GM18517 (cell line): ENCODE results near the gene TCF4.

Experiments used
- ATAC-seq: cut with Tn5 transposase; IDR thresholded peaks from one replicate; pipeline ENCODE4 v1.9.1; 2021; ENCODE audit warnings: mild to moderate bottlenecking, moderate library complexity; ENCODE audit not compliant: unreplicated experiment

TCF4 gene

DNA sequence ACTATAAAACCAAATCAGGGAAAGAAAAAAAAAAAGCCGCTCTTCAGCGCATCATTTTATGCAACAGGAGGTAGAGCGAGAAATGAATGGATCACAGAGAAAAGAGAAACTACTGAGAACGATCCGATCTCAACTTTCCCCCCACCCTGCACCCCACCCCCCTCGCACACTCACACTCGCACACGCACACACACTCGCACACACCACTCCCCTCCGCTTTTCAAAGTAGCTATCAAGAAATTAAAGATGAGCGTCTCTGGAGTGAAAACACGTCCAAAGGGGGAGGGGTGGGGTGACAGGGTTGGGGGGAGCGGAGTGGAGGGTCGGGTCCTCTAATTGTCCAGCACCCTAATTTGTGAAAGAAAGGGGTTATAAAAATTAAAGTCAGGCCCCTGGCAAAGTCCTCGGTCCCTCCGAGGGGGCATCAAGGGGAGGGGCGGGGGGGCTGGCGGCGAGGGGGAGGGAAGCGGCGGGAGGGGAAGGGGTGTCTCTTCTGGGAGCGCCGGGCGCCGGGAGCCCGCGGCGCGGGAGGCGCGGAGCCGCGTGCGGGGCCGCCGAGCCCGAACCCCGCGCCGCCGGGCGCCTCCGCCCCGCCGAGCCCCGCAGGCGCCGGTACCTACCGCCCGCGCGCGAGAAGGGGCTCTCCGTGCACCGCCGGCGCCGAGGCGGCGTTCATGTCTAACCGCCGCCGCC is 428 bp downstream of the TCF4 start:
- no peak for ATAC-seq

DNA sequence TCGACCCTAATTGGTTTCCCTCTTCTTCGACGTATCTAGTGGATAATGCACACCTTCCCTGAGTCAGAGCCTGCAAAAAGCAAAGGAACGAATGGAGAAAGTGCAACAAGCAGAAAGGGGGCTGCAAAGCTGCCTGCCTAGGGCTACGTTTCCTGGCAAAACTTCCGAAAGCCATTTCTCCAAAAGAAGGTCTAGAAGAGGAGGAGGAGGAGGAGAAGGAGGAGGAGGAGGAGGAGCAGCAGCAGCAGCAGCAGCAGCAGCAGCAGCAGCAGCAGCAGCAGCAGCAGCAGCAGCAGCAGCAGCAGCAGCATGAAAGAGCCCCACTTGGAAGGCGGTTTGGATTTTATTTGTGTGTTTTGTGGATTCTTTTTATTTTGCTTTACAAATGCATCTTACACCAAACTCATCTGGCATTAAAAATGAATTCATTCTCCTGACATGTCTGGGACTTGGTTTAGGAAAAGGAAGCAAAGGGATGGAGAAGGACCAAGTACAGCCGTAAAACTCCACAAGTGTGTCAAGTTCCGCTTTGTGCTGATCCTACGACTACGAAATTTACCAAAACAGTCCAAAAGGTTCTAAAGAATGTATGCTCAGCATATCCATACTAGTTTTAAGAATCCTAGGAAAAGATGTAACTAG is 2.0 kb downstream of the TCF4 start:
- ATAC-seq: no peak

DNA sequence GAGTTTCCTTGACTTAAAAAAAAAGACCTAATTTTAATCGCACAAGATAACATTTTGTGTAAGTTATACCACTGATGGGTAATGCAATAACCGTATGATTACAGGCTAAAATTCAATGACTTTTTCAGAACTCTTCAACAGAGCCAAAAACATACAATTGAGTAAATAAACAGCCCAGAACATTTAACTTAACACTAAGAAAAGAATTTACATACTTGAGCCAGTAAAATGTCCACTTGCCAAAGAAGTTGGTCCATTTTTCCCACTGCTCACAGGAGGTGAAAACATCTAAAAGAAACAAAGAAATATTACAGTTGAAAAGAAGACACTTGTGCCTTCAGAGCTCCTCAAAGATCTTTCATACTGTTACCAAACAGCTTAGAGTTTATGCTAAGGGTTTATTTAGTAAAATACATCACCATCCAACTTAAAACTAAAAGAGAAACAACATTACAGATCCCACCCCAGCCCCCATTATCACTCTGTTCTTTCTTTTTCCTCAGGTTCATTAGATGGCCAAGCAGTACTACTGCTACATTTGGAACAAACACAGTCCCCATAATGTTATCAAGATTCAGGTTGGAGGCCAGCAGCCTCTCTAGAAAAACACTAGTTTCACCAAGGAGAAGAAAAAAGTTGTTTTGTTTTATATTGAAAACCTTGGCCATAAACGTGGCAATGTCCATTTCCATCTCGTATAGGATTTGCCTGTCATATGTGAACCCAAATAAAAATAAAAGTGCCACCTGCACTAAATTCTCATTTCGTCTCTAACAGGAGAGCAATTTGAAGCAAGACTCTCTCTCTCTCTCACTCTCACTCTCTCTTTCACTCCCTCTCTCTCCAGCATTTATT is 2.7 kb downstream of the TCF4 start:
- no peak for ATAC-seq

DNA sequence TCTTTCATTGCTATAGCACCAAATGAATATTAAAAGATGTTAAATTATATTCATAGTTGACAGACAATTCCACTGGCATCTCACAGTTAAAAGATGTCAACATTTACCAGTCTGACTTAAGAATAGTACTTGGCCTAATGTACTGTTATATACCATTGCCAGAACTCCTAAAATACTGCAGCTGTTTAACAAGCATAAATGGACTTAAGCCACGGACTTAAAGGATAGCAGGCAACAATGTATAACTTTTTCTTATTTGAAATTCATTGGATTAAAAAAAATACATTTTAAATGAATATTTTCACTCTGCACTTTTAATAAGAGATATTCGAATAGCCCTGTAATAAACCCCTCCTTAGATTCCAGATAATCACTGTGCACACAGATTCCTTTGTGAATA is 3.8 kb downstream of the TCF4 start:
- no peak for ATAC-seq

DNA sequence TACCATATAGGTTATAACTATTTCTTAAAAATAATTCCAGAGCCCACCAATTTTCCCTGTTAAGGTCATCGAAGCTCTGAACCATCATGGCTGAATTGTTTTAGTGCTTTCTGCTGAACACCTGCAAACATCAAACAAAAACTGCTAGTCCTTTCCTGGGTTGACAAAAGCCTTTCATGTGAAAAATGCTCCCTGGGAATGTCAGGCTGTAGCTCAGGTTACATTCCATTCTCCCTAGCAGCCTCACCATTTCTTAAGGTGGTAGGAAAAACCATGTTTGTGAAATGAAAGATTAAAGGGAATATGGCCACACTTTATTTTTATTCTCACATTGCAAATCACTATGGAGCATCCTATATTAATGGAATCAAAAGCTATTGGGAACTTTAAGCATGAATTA is 5.7 kb downstream of the TCF4 start:
- ATAC-seq: no peak

DNA sequence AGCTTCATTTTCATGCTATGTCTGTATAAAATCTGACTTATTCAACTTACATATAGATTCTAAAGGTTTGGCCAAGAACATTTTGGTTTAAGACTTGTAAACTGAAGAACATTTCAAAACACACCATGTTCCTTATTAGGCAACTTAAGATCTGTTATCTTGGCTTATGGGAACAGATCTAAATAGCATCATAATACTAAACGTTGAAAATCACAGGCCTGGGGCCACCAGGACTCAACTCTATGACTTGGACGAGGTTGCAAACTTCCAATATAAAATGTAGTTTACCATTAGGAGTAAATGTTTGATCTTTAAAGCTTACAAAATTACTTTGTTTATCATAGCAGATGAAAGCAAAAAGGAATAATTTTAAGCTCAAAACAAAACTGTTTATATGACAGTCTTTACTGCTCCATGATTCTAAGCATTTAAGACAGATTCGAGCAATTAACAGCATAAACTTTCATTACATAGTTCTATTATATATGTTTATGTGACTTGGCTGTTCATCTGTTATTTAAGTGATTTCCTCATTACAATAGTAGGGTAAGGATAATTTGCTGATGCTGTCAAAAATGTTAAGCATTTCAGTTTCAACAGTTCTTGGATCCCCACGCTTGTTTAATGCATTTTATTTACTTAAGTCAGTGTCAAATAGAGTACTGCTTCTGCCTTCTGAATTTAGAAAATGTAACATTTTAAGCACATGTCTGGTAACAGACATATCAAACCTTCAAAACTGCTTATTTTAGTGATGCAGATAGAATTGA is 8.3 kb downstream of the TCF4 start:
- ATAC-seq: no peak

DNA sequence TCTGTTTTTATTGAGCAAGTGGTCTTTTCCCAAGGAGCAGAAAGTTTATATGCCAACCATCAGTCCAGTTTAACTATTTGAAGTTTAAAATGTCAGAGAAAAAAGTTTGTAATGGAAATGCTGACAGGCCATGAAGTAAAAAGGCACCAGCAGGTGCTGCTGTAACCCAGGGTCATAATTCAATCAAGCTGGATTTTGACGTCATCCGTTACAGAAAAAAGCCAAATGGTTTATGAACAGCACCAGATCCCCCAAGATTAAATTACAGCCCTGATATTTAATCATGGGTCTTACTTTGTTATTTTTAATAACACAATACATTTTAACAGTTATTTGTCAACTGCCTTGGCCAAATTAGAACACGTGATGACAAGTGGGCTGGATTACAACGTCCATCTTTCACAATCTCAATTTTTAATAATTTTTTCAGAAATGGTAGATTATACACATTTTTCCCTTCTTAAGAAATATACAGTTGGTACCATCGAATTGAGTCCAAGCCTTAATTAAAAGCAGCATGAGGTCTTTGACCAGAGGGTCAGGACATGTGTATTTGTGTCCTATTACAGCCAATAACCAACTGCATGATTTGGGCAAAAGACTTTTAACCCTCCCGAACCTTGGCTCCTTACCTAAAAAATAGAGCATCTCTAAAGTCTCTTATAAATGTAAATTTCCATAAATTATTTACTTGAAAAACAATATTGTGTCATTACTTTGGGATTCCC is 10.0 kb downstream of the TCF4 start:
- ATAC-seq: no peak

DNA sequence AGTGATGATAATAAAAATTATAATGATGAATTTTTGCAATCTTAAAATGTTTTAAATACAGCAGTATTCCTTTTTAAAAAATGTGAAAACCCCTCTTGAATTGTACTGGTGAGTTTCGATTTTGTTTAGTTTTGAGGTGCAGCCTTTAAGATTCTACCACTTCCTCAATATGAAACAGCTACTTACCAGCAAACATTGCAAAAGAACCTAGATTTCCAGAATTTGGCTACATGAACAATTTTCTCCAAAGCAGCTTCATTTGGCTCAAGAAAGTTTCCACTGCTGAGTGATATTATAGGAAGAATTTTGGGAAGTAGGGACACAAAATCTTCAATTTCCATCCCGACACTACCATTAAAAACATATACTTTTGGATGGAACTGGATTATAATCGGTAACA is 12.0 kb downstream of the TCF4 start:
- ATAC-seq: no peak

DNA sequence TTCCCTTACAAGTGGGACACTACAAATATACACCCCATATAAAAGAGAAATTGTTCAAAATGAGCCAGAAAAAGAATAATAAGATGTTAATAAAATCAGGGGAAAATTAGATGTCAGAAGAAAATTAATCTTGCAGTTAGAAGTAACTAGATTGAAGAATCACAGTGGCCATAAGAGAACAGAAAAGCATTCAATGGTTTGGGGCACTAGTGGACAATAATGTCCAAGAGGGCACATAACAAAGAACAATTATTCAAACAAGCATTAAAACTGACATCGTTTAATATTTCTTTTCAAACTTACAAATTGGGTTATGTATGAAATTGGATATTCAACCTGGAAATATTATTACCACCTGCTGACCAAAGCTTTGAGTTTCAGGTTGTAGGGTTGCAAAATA is 12.9 kb downstream of the TCF4 start:
- no peak for ATAC-seq

DNA sequence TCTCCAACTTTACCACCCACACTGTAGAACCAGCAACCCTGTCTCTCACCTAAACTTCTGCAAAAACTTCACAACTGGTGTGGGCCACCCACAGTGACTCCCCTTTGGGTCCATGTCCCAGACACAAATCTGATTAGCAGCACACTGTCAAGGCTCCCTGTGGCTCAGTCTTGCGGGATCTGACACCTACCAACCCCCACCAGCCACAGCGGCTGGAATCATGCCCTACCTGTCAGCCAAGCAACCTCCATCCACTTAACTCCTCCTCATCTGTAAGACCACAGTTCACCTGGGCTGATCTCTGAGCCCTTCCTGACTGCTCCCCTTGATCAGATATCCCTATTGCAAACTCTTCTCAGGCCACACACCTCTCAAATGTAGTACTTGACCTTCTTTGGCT is 14.6 kb downstream of the TCF4 start:
- ATAC-seq: no peak

DNA sequence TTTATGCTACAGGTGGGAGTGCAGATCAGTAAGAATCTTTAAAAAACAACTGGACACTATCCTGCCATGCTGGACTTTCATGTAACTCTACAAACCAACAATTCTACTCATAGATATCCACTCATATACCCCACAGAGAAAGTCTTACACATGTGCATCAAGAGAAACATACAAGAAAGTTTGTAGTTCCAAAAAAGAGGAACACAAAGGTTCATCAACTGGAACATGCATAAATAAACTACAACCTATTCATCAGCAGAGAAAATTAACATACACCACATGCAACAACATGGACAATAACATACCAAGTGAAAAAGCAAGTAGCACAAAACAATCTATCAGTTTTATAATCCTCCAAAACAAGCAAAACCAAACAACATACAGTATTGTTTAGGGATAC is 17.0 kb downstream of the TCF4 start:
- ATAC-seq: no peak

DNA sequence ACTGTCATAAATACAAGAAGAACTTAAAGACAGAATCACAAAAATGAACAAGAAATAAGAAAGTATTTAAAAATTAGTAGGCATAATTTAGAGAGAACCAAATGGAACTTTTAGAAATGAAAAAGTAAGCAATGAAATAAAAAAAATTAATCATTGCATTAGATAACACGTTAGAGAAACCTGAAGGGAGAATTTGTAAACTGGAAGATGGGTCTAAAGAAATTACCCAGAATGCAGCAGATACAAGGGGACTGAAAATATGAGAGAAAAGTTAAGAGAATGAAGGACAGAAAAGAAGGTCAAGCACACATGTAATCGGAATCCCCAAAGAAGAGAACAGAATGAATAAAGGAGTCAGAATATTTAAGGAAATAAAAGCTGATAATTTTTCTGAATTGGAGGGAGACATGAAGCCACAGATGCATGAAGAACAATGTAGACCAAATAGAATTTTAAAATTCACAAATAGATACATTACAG is 21.5 kb downstream of the TCF4 start:
- no peak for ATAC-seq

DNA sequence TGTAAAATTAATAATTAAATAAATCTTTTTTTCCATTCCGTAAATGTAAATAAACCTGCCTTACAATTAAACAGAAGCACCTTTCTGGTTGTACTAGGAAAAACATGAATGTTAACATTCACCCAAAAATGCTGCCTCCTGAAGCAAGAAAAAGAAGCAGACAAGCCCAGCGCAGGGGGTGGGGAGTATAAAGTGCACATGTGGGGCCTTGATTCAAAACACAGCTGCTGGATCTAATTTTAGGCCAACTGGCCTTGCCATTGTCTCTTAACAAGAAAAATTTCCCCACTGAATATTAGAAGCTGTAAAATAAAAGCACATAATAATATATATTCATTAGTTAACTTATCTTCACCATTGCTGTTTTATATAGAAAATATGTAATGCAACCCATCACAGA is 28.3 kb downstream of the TCF4 start:
- ATAC-seq: no peak

DNA sequence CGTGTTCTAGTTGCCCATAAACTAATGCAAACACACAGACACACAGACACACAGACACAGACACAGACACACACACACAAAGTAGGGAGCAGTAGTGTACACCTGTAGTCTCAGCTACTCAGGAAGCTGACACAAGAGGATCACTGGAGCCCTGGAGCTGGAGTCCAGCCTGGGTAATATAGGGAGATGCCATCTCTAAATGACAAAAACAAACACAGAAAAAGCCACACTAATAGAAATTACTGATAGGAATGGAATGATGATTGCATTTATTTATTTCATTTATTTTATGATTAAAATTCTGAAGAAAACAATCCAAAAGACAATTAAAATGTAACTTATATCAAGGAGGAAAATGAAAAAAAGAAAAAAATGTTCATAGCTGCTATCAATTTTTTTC is 30.8 kb downstream of the TCF4 start:
- no peak for ATAC-seq

DNA sequence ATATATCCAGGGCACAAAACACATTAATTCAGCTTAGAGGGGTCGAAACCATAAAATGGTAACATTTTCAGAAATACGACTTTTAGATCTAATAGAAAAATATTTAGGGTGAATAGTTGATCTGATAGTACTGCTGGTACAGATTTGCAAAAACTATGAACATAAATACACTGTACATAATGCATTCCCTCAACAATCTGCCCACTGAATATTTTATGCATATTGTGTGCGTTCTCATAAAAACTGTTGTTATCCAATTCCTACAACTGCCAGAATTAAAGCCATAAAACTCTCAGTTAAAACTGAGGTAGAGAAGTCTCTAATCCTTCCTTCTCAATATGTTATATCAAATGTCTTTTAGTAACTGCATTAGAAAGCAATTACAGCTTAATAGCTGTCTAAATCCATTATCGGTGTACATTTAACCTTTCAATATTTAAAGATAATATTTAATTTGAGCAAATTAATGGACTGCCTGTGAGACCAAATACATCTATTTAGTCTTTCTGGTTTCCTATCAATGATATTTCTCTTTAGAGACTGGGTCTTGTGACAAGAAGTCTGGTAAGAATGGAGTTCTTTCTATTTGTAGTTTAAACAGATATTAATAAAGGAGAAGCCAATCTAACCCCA is 32.5 kb downstream of the TCF4 start:
- no peak for ATAC-seq

DNA sequence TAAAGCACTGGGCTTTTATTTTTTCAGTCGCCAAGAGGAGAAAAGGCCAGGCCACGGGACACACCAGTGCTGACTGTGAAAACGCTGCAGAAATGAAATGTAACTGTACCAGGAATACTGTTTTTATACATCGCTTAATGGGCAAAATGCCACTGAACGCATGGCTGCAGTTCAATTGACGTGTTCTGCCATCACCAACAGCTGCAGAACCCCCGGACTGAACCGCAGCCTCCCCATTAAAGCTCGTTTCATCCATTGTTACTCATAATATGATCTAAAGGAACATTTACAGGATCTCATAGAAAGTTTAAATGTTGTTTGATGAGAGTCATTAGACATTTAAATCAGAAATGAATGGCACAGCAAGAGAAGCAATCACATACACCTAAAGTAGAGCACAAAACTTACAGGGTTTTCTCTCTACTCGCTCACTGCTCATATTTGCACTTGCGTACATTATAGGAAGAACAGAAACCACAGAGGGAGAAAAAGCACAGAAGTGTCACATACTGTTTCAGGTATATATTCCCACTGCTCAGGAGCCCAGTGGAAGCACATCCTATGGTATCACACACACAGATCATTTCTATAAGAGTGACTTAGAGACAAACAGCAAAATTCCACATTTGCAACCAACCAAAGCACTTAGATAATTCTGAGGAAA is 35.3 kb downstream of the TCF4 start:
- ATAC-seq: no peak

DNA sequence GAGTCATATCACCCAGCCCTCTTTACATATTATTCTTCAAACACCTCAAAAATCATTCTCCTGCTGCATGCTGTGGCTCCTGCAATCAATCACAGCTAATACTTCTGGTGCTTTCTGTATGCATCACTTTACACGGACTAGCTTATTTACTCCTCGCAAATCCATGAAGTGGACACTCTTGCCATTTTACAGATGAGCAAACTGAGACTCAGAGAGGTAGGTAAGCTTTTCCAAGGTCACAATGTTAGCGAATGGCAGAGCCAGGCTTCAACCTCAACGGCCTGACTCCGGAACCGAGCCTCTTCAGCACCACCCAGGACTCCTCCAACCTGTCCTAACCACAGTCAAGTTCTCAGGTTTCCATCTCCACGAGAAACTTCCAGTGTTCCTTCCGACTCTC is 36.8 kb downstream of the TCF4 start:
- no peak for ATAC-seq

DNA sequence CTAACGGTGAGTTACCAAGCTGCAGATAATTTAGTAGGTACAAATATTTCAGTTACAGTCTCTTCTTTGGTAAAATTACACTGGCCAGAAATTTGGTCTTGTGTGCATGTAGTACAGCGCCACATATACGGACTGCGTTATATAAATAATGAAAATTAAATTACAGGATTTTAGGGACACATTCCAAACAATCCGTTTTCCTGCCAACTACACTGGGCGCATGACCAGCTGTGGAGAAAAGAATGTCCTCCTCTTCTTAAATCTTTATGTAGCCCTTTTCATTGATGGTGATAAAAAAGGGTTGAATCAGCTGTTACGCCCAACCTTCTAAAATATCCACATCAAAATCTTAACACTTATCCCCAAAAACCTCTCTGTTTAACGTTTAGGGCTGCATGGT is 37.5 kb downstream of the TCF4 start:
- ATAC-seq: no peak

DNA sequence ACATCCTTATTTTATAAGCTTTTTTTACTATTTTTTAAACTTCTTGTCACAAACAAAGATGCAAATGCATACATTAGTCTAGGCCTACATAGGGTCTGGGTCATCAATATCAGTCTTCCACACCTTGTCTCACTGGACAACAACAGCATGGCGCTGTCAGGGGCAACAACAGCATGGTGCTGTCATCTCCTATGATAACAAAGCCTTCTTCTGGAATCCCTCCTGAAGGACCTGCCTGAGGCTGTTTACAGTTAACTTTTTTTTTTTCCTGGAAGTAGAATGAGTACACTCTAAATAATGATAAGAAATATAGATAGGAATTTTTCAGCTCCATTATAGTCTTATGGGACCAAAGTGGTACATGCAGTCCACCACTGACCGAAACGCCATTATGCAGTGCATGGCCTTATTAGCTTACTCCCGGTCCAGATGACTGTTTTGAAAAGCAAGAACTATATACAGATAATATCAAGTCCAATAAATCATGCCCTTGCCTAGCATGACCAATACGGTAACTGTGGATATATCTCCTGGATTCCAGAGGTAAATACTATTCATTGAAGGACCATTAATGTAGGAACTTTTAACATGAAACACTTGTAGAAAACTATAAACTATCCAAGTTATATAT is 38.4 kb downstream of the TCF4 start:
- ATAC-seq: no peak
